GM23248 (cell line): ENCODE results near the gene RIT2. TPM values are rescaled to one million over a fixed set of nuclear protein-coding genes. Genes with fewer than 3 reads are reported as not detected.

Source experiments
- DNase-seq: peaks from one replicate; pipeline ENCODE4 v3.0.0-alpha.2; 2015
- H2AFZ ChIP-seq: fragments of 200-600 bp; sonication (generic); 2 replicates; pipeline ENCODE4 v1.6.1; 2016; ENCODE audit warnings: antibody characterized with exemption
- H3F3A ChIP-seq: fragments of 200-600 bp; sonication (generic); 2 replicates; pipeline ENCODE4 v1.6.1; 2016; ENCODE audit warnings: mild to moderate bottlenecking, antibody characterized with exemption, mixed run types; ENCODE audit not compliant: insufficient read depth
- H3K27ac ChIP-seq: fragments of 200-600 bp; sonication (generic); 2 replicates; pipeline ENCODE4 v1.5.1; 2016; ENCODE audit warnings: mild to moderate bottlenecking
- H3K27me3 ChIP-seq: fragments of 200-600 bp; sonication (generic); replicated peaks from 2 replicates; pipeline ENCODE4 v1.6.1; 2016; ENCODE audit warnings: mild to moderate bottlenecking; ENCODE audit not compliant: insufficient read depth
- H3K36me3 ChIP-seq: fragments of 200-600 bp; sonication (generic); 2 replicates; pipeline ENCODE4 v1.6.1; 2016; ENCODE audit warnings: low read depth, mild to moderate bottlenecking
- H3K4me1 ChIP-seq: fragments of 200-600 bp; sonication (generic); 2 replicates; pipeline ENCODE4 v1.6.1; 2016; ENCODE audit warnings: mild to moderate bottlenecking; ENCODE audit not compliant: insufficient read depth
- H3K4me2 ChIP-seq: fragments of 200-600 bp; sonication (generic); one replicate; pipeline ENCODE4 v1.6.1; 2016; ENCODE audit warnings: mild to moderate bottlenecking; ENCODE audit not compliant: unreplicated experiment
- H3K4me3 ChIP-seq: fragments of 200-600 bp; sonication (generic); 2 replicates; pipeline ENCODE4 v1.5.1; 2016; ENCODE audit warnings: mild to moderate bottlenecking
- H3K79me2 ChIP-seq: fragments of 200-600 bp; sonication (generic); 2 replicates; pipeline ENCODE4 v1.6.1; 2016; ENCODE audit warnings: mild to moderate bottlenecking; ENCODE audit not compliant: insufficient read depth
- H3K9ac ChIP-seq: fragments of 200-600 bp; sonication (generic); 2 replicates; pipeline ENCODE4 v1.6.1; 2016; ENCODE audit warnings: mild to moderate bottlenecking
- H3K9me2 ChIP-seq: fragments of 200-600 bp; sonication (generic); 2 replicates; pipeline ENCODE4 v1.6.1; 2016; ENCODE audit warnings: mixed run types, mild to moderate bottlenecking, moderate library complexity; ENCODE audit not compliant: insufficient read depth
- H3K9me3 ChIP-seq: fragments of 200-600 bp; sonication (generic); one replicate; pipeline ENCODE4 v1.6.1; 2017; ENCODE audit warnings: low read depth
- H4K20me1 ChIP-seq: fragments of 200-600 bp; sonication (generic); 2 replicates; pipeline ENCODE4 v1.6.0; 2016; ENCODE audit not compliant: insufficient read depth
- EZH2 ChIP-seq: fragments of 200-600 bp; sonication (generic); IDR thresholded peaks from 2 replicates; pipeline ENCODE4 v1.6.1; 2018; ENCODE audit warnings: antibody characterized with exemption, mild to moderate bottlenecking; ENCODE audit not compliant: insufficient read depth, poor library complexity, severe bottlenecking
- EZH2phosphoT487 ChIP-seq: fragments of 200-600 bp; sonication (generic); IDR thresholded peaks from 2 replicates; pipeline ENCODE4 v1.6.1; 2018; ENCODE audit warnings: antibody characterized with exemption, moderate library complexity, mild to moderate bottlenecking, low read depth; ENCODE audit not compliant: insufficient read depth
- WGBS, 2 experiments: methylation state at CpG; one replicate each; pipeline ENCODE4 v1.1.6; 2015 to 2017; ENCODE audit warnings: low lambda C conversion rate in 2 of 2, low coverage in 1 of 2; ENCODE audit errors: missing lambda C conversion rate in 2 of 2; 5-methylcytosine and 5-hydroxymethylcytosine counted together
- in situ Hi-C: fragments of 300-500 bp; cut with MboI; formaldehyde crosslinking; loops from 2 replicates; pipeline ENCODE4 v1.15.0; 2020
- polyA plus RNA-seq: library from polyadenylated mRNA; unstranded; fragments of >200 nt; fragmentation: Nextera tagmentation; extraction: Ambion mirVana; gene quantifications from 2 replicates; pipeline ENCODE4 v1.2.1, GENCODE V29; 2016
- total RNA-seq: library from RNA; depleted of rRNA; stranded (reverse); fragments of >200 nt; shearing (Covaris generic); gene quantifications from 2 replicates; pipeline ENCODE4 v1.2.3, GENCODE V29; 2014

The RIT2 gene
- total and polyA plus RNA-seq, 2 experiments from 2014 or later, result not detected

GRCh38 chr18:42961298-42961697 is 154.2 kb downstream of the RIT2 start:
- no peak overlapping the region for H3K27ac ChIP-seq
- no peak overlapping the region for H3K4me3 ChIP-seq
- no peaks in the 10 kb centered on the region for H3K4me1 ChIP-seq
- no peak for DNase-seq
- TF ChIP-seq EZH2phosphoT487 (no peak), EZH2 (no peak)
- H3K9me3 ChIP-seq, result no peaks in the 10 kb centered on the region
- H3K4me2 ChIP-seq, result no peak overlapping the region
- H3K9me2 ChIP-seq, result no peaks in the 10 kb centered on the region
- no peak overlapping the region for H3K9ac ChIP-seq
- H4K20me1 ChIP-seq, result no peaks in the 10 kb centered on the region
- H3K79me2 ChIP-seq, result no peaks in the 10 kb centered on the region
- no peak overlapping the region for H2AFZ ChIP-seq
- 11 to 16% methylated on average over 3 of the region's 3 CpGs for WGBS, 2 experiments
- H3K36me3 ChIP-seq, result no peaks in the 10 kb centered on the region
- in situ Hi-C loops, result no loop called here
- no peaks in the 10 kb centered on the region for H3F3A ChIP-seq
- H3K27me3 ChIP-seq, result no peaks in the 10 kb centered on the region

GRCh38 chr18:42959528-42959927 is 156.0 kb downstream of the RIT2 start:
- no peaks in the 10 kb centered on the region for H3K36me3 ChIP-seq
- no peak overlapping the region for H3K27ac ChIP-seq
- H4K20me1 ChIP-seq, result no peaks in the 10 kb centered on the region
- no peaks in the 10 kb centered on the region for H3F3A ChIP-seq
- no peaks in the 10 kb centered on the region for H3K9me3 ChIP-seq
- DNase-seq, result no peak
- H3K9me2 ChIP-seq, result no peaks in the 10 kb centered on the region
- no peaks in the 10 kb centered on the region for H3K79me2 ChIP-seq
- 7 to 8% methylated on average over 2 of the region's 2 CpGs for WGBS, 2 experiments
- in situ Hi-C loops, result no loop called here
- no peaks in the 10 kb centered on the region for H3K4me1 ChIP-seq
- H3K27me3 ChIP-seq, result no peaks in the 10 kb centered on the region
- no peak overlapping the region for H3K4me3 ChIP-seq
- H2AFZ ChIP-seq, result no peak overlapping the region
- no peak overlapping the region for H3K4me2 ChIP-seq
- TF ChIP-seq EZH2phosphoT487 (no peak), EZH2 (no peak)
- H3K9ac ChIP-seq, result no peak overlapping the region

GRCh38 chr18:42958353-42958752 is 157.1 kb downstream of the RIT2 start:
- Histone ChIP-seq H3K27ac (no peak overlapping the region), H3K4me3 (no peak overlapping the region), H3F3A (no peaks in the 10 kb centered on the region), H2AFZ (no peak overlapping the region), H3K9me3 (no peaks in the 10 kb centered on the region), H3K36me3 (no peaks in the 10 kb centered on the region), H3K9me2 (no peaks in the 10 kb centered on the region), H3K9ac (no peak overlapping the region), H3K79me2 (no peaks in the 10 kb centered on the region), H4K20me1 (no peaks in the 10 kb centered on the region), H3K27me3 (no peaks in the 10 kb centered on the region), H3K4me1 (no peaks in the 10 kb centered on the region), H3K4me2 (no peak overlapping the region)
- 46 to 59% methylated on average over 4 of the region's 4 CpGs for WGBS, 2 experiments
- in situ Hi-C loops, result no loop called here
- TF ChIP-seq EZH2phosphoT487, result no peak
- TF ChIP-seq EZH2, result no peak
- no peak for DNase-seq

GRCh38 chr18:42956287-42956686 is 159.2 kb downstream of the RIT2 start:
- DNase-seq, result no peak
- no peak overlapping the region for H3K9ac ChIP-seq
- no peak overlapping the region for H2AFZ ChIP-seq
- H3K9me2 ChIP-seq, result no peaks in the 10 kb centered on the region
- no peaks in the 10 kb centered on the region for H3K27me3 ChIP-seq
- H3K9me3 ChIP-seq, result no peaks in the 10 kb centered on the region
- no peaks in the 10 kb centered on the region for H3F3A ChIP-seq
- in situ Hi-C loops, result no loop called here
- no peak overlapping the region for H3K4me3 ChIP-seq
- H3K79me2 ChIP-seq, result no peaks in the 10 kb centered on the region
- no peak overlapping the region for H3K27ac ChIP-seq
- no peaks in the 10 kb centered on the region for H3K4me1 ChIP-seq
- TF ChIP-seq EZH2 (no peak), EZH2phosphoT487 (no peak)
- no peak overlapping the region for H3K4me2 ChIP-seq
- WGBS, 2 experiments, result 33 to 36% methylated on average over 3 of the region's 3 CpGs
- no peaks in the 10 kb centered on the region for H4K20me1 ChIP-seq
- H3K36me3 ChIP-seq, result no peaks in the 10 kb centered on the region

- H4K20me1 ChIP-seq, result no peaks in the 10 kb centered on the region
- H3K79me2 ChIP-seq, result no peaks in the 10 kb centered on the region
- H3K4me1 ChIP-seq, result no peaks in the 10 kb centered on the region
- no peak overlapping the region for H3K9ac ChIP-seq
- H3F3A ChIP-seq, result no peaks in the 10 kb centered on the region
- WGBS, 2 experiments, result 0 to 5% methylated on average over 1 of the region's 1 CpG
- no peak overlapping the region for H3K27ac ChIP-seq
- no peak overlapping the region for H2AFZ ChIP-seq
- no peak overlapping the region for H3K4me2 ChIP-seq
- no peaks in the 10 kb centered on the region for H3K9me2 ChIP-seq
- H3K4me3 ChIP-seq, result no peak overlapping the region
- no peaks in the 10 kb centered on the region for H3K9me3 ChIP-seq
- H3K27me3 ChIP-seq, result no peaks in the 10 kb centered on the region
- in situ Hi-C loops, result no loop called here
- TF ChIP-seq EZH2 (no peak), EZH2phosphoT487 (no peak)
- no peak for DNase-seq
- H3K36me3 ChIP-seq, result no peaks in the 10 kb centered on the region
These were observed 160.6 kb downstream of the RIT2 start for GRCh38 chr18:42954887-42955286.
